Immature natural killer cell (primary cell): ENCODE measurements around the gene TNP2. TPM values are rescaled to one million over a fixed set of nuclear protein-coding genes. Genes with fewer than 3 reads are reported as not detected.

ENCODE experiments used
- DNase-seq, 3 donors: peaks; one replicate each; pipeline ENCODE4 v3.0.0; 2022; ENCODE audit warnings: mixed read lengths in 1 of 3
- H3K27ac Mint-ChIP-seq, 6 donors: one replicate each; pipeline ENCODE4 v1.8.0; 2020; ENCODE audit warnings: mixed read lengths in 6 of 6, mild to moderate bottlenecking in 5 of 6, inconsistent platforms in 4 of 6, moderate library complexity in 3 of 6
- H3K27me3 Mint-ChIP-seq, 3 donors: one replicate each; pipeline ENCODE4 v1.8.0; 2020 to 2021; ENCODE audit warnings: low read depth in 3 of 3, mild to moderate bottlenecking in 3 of 3, mixed read lengths in 3 of 3, moderate library complexity in 3 of 3, inconsistent platforms in 1 of 3
- H3K36me3 Mint-ChIP-seq, 3 donors: one replicate each; pipeline ENCODE4 v1.8.0; 2020; ENCODE audit warnings: mixed read lengths in 3 of 3, inconsistent platforms in 2 of 3, mild to moderate bottlenecking in 2 of 3
- H3K4me1 Mint-ChIP-seq, 2 donors: one replicate each; pipeline ENCODE4 v1.8.0; 2020; ENCODE audit warnings: inconsistent platforms in 2 of 2, mild to moderate bottlenecking in 2 of 2, mixed read lengths in 2 of 2, moderate library complexity in 1 of 2
- H3K4me3 Mint-ChIP-seq, 5 donors: one replicate each; pipeline ENCODE4 v1.8.0; 2020; ENCODE audit warnings: mild to moderate bottlenecking in 5 of 5, mixed read lengths in 5 of 5, inconsistent platforms in 3 of 5, moderate library complexity in 3 of 5
- H3K9me3 Mint-ChIP-seq, 6 donors: one replicate each; pipeline ENCODE4 v1.8.0; 2020; ENCODE audit warnings: mild to moderate bottlenecking in 6 of 6, mixed read lengths in 6 of 6, inconsistent platforms in 4 of 6, moderate library complexity in 3 of 6
- polyA plus RNA-seq, 3 donors: library from polyadenylated mRNA; unstranded; fragments of 300-500 nt; fragmentation: Illumina TruSeq; gene quantifications; one replicate each; pipeline ENCODE4 v1.2.3, GENCODE V29; 2021

TNP2 gene
- polyA plus RNA-seq, 3 donors from 2014 or later, result not detected

- DNase-seq, result no peak
- Mint-ChIP-seq H3K27me3 (peaks cover 8 to 18% (median 8%) of the 10 kb centered on the region in 3 donors), H3K4me3 (no peak overlapping the region), H3K36me3 (peaks cover 0 to 4% (median 0%) of the 10 kb centered on the region in 3 donors), H3K4me1 (no peaks in the 10 kb centered on the region), H3K27ac (no peak overlapping the region), H3K9me3 (no peaks in the 10 kb centered on the region)
Observed at GRCh38 chr16:11278681-11279628, 9.8 kb upstream of the TNP2 start.

GRCh38 chr16:11277607-11278337 lies 8.6 kb upstream of the TNP2 start:
- H3K36me3 Mint-ChIP-seq, result peaks cover 0 to 4% (median 0%) of the 10 kb centered on the region in 3 donors
- no peaks in the 10 kb centered on the region for H3K9me3 Mint-ChIP-seq
- no peak for DNase-seq
- H3K4me1 Mint-ChIP-seq, result no peaks in the 10 kb centered on the region
- no peak overlapping the region for H3K4me3 Mint-ChIP-seq
- H3K27me3 Mint-ChIP-seq, result peaks cover 3 to 18% (median 8%) of the 10 kb centered on the region in 3 donors
- no peak overlapping the region for H3K27ac Mint-ChIP-seq

GRCh38 chr16:11276896-11277593 lies 7.9 kb upstream of the TNP2 start:
- H3K4me3 Mint-ChIP-seq, result no peak overlapping the region
- peaks cover 0 to 4% (median 0%) of the 10 kb centered on the region in 3 donors for H3K36me3 Mint-ChIP-seq
- DNase-seq, result no peak
- H3K9me3 Mint-ChIP-seq, result no peaks in the 10 kb centered on the region
- H3K27me3 Mint-ChIP-seq, result peaks cover 2 to 16% (median 8%) of the 10 kb centered on the region in 3 donors
- no peaks in the 10 kb centered on the region for H3K4me1 Mint-ChIP-seq
- H3K27ac Mint-ChIP-seq, result no peak overlapping the region

GRCh38 chr16:11276143-11276895 lies 7.2 kb upstream of the TNP2 start, which contains the start of gene PRM2:
TSS of gene PRM2 (minus strand) at chr16:11276480. CDS start at chr16:11276370, 110 bp downstream.
- H3K4me3 Mint-ChIP-seq, result no peak within 1 kb of the TSS

GRCh38 chr16:11274964-11275363 lies 5.8 kb upstream of the TNP2 start:
- DNase-seq, result no peak
- peaks cover 0 to 4% (median 3%) of the 10 kb centered on the region in 3 donors for H3K36me3 Mint-ChIP-seq
- H3K4me1 Mint-ChIP-seq, result no peaks in the 10 kb centered on the region
- no peak overlapping the region for H3K27ac Mint-ChIP-seq
- H3K27me3 Mint-ChIP-seq, result peaks cover 2 to 10% (median 4%) of the 10 kb centered on the region in 3 donors
- H3K9me3 Mint-ChIP-seq, result no peaks in the 10 kb centered on the region
- H3K4me3 Mint-ChIP-seq, result no peak overlapping the region

More at GRCh38 chr16:11276143-11276895, 7.2 kb upstream of the TNP2 start, which contains the start of gene PRM2:
- H3K4me1 Mint-ChIP-seq, result no peaks in the 10 kb centered on the region
- no peaks in the 10 kb centered on the region for H3K9me3 Mint-ChIP-seq
- H3K27ac Mint-ChIP-seq, result no peak within 1 kb of the TSS
- DNase-seq, result no peak
- H3K36me3 Mint-ChIP-seq, result peaks cover 0 to 4% (median 0%) of the 10 kb centered on the region in 3 donors
- H3K27me3 Mint-ChIP-seq, result peaks cover 2 to 16% (median 8%) of the 10 kb centered on the region in 3 donors

- H3K4me3 Mint-ChIP-seq, result no peak overlapping the region
- peaks cover 0 to 4% (median 3%) of the 10 kb centered on the region in 3 donors for H3K36me3 Mint-ChIP-seq
- DNase-seq, result no peak
- H3K27me3 Mint-ChIP-seq, result peaks cover 0 to 6% (median 2%) of the 10 kb centered on the region in 3 donors
- H3K9me3 Mint-ChIP-seq, result no peaks in the 10 kb centered on the region
- H3K4me1 Mint-ChIP-seq, result no peaks in the 10 kb centered on the region
- H3K27ac Mint-ChIP-seq, result no peak overlapping the region
Observed at GRCh38 chr16:11273721-11274324, 4.7 kb upstream of the TNP2 start.

GRCh38 chr16:11272921-11273720 lies 4.0 kb upstream of the TNP2 start, which contains the start of gene PRM3:
TSS of gene PRM3 (minus strand) at chr16:11273629. CDS start at chr16:11273595, 34 bp downstream.
- H3K27ac Mint-ChIP-seq, result no peak within 1 kb of the TSS
- H3K9me3 Mint-ChIP-seq, result no peaks in the 10 kb centered on the region
- DNase-seq, result no peak
- H3K4me3 Mint-ChIP-seq, result no peak within 1 kb of the TSS
- H3K4me1 Mint-ChIP-seq, result no peaks in the 10 kb centered on the region
- H3K27me3 Mint-ChIP-seq, result peaks cover 2 to 7% (median 2%) of the 10 kb centered on the region in 3 donors
- H3K36me3 Mint-ChIP-seq, result peaks cover 0 to 4% (median 3%) of the 10 kb centered on the region in 3 donors

- no peak overlapping the region for H3K27ac Mint-ChIP-seq
- peaks cover 0 to 4% (median 3%) of the 10 kb centered on the region in 3 donors for H3K36me3 Mint-ChIP-seq
- H3K4me3 Mint-ChIP-seq, result no peak overlapping the region
- H3K9me3 Mint-ChIP-seq, result no peaks in the 10 kb centered on the region
- H3K27me3 Mint-ChIP-seq, result peaks cover 2 to 7% (median 7%) of the 10 kb centered on the region in 3 donors
- DNase-seq, result no peak
- H3K4me1 Mint-ChIP-seq, result no peaks in the 10 kb centered on the region
Observed at GRCh38 chr16:11272484-11272883, 3.4 kb upstream of the TNP2 start.

- no peaks in the 10 kb centered on the region for H3K4me1 Mint-ChIP-seq
- no peak overlapping the region for H3K27ac Mint-ChIP-seq
- H3K27me3 Mint-ChIP-seq, result peaks cover 2 to 9% (median 9%) of the 10 kb centered on the region in 3 donors
- DNase-seq, result no peak
- no peak overlapping the region for H3K4me3 Mint-ChIP-seq
- H3K9me3 Mint-ChIP-seq, result no peaks in the 10 kb centered on the region
- H3K36me3 Mint-ChIP-seq, result peaks cover 0 to 4% (median 3%) of the 10 kb centered on the region in 3 donors
Observed at GRCh38 chr16:11271610-11272009, 2.5 kb upstream of the TNP2 start.

GRCh38 chr16:11270602-11271162 lies 1.6 kb upstream of the TNP2 start:
- Mint-ChIP-seq H3K36me3 (peaks cover 0 to 4% (median 3%) of the 10 kb centered on the region in 3 donors), H3K9me3 (no peaks in the 10 kb centered on the region), H3K27ac (no peak overlapping the region), H3K4me1 (no peaks in the 10 kb centered on the region), H3K4me3 (no peak overlapping the region), H3K27me3 (peaks cover 4 to 11% (median 10%) of the 10 kb centered on the region in 3 donors)
- no peak for DNase-seq

- Mint-ChIP-seq H3K27me3 (peaks cover 2 to 11% (median 10%) of the 10 kb centered on the region in 3 donors), H3K36me3 (peaks cover 0 to 1% (median 0%) of the 10 kb centered on the region in 3 donors), H3K4me3 (no peak overlapping the region), H3K4me1 (peaks cover 7 to 10% of the 10 kb centered on the region in 2 donors), H3K9me3 (no peaks in the 10 kb centered on the region), H3K27ac (no peak overlapping the region)
- no peak for DNase-seq
Observed at GRCh38 chr16:11265124-11265523, 4.0 kb downstream of the TNP2 start.
